GM12874 (cell line): ENCODE measurements around the gene RFX6.

Experiments
- CTCF ChIP-seq: IDR thresholded peaks from 2 replicates; pipeline ENCODE4 v1.5.1; 2011; ENCODE audit warnings: low read depth, mild to moderate bottlenecking, control low read depth, low read length, moderate library complexity; ENCODE audit not compliant: insufficient read depth

RFX6 gene

GRCh38 chr6:116949964-116950363, 72.9 kb downstream of the RFX6 start:
- TF ChIP-seq CTCF, result no peak

GRCh38 chr6:116954335-116954734, 77.3 kb downstream of the RFX6 start:
- TF ChIP-seq CTCF, result no peak

- no peak for TF ChIP-seq CTCF
These were observed 77.9 kb downstream of the RFX6 start for GRCh38 chr6:116954938-116955337.

- no peak for TF ChIP-seq CTCF
These were observed 78.7 kb downstream of the RFX6 start for GRCh38 chr6:116955773-116956172.

GRCh38 chr6:116963972-116964371, 86.9 kb downstream of the RFX6 start:
- TF ChIP-seq CTCF, result no peak

GRCh38 chr6:116966675-116967576, 89.9 kb downstream of the RFX6 start:
- no peak for TF ChIP-seq CTCF

- TF ChIP-seq CTCF, result peak; percentile 69
These were observed 92.3 kb downstream of the RFX6 start for GRCh38 chr6:116969211-116969863.
